K562 (cell line): Measurements from ENCODE around the gene TRUB2. TPM values are rescaled to one million over a fixed set of nuclear protein-coding genes. Genes with fewer than 3 reads are reported as not detected.

Source experiments
- ATAC-seq: fragments of 200-7000 bp; cut with Tn5 transposase; 3 replicates; pipeline ENCODE4 v1.9.1; 2020; ENCODE audit warnings: moderate library complexity
- BruUV-seq: library from RNA; stranded (reverse); fragments of 400-500 nt; replicated peaks from 2 replicates; lab custom pipeline; 2021; lab: Mats Ljungman, UMichigan
- CTCF ChIA-PET: fragments of 300-600 bp; formaldehyde crosslinking; extraction: SDS; loops from one replicate; lab custom pipeline; 2021; ENCODE audit warnings: low intra/inter-chr PET ratio; lab: Yijun Ruan, JAX
- POLR2A ChIA-PET: fragments of 300-600, 350-650 bp; sonication (Branson Sonifier 250); formaldehyde crosslinking; extraction: SDS; loops from one replicate; lab custom pipeline; 2021; ENCODE audit warnings: antibody characterized with exemption, inconsistent platforms; lab: Yijun Ruan, JAX
- DNase-seq, 4 experiments: peaks; one replicate each; pipeline versions ENCODE4 v3.0.0 to v3.0.0-alpha.2; 2011 to 2018; ENCODE audit warnings: low spot score in 3 of 4, mixed read lengths in 3 of 4; ENCODE audit errors: extremely low read depth in 1 of 4
- FAIRE-seq: peaks from 2 replicates; lab custom pipeline; 2011; peaks lifted over from hg19 to GRCh38; lab: Jason Lieb, UNC
- H2AFZ ChIP-seq: 2 replicates; pipeline ENCODE4 v1.6.0; 2011; ENCODE audit warnings: low read depth, low read length, control low read depth, inconsistent platforms
- H3K27ac ChIP-seq: fragments of 200-600 bp; 3 replicates; pipeline ENCODE4 v1.8.0; 2011; ENCODE audit warnings: low read depth, mild to moderate bottlenecking, control low read depth, inconsistent platforms, low read length, moderate library complexity, mixed read lengths; ENCODE audit errors: extremely low read depth
- H3K27me3 ChIP-seq, 2 experiments: fragments of 300-600 bp in 1 of 2; 2 replicates in 1 of 2; 3 replicates in 1 of 2; pipeline versions ENCODE4 v1.6.0 to v1.8.0; 2011; ENCODE audit warnings: inconsistent platforms in 2 of 2, low read length in 2 of 2, mild to moderate bottlenecking in 1 of 2, mixed read lengths in 1 of 2, moderate library complexity in 1 of 2; ENCODE audit not compliant: control insufficient read depth in 2 of 2, insufficient read depth in 2 of 2
- H3K36me3 ChIP-seq: fragments of 300-600 bp; 3 replicates; pipeline ENCODE4 v1.8.0; 2011; ENCODE audit warnings: mild to moderate bottlenecking, low read length, inconsistent platforms; ENCODE audit not compliant: control insufficient read depth, insufficient read depth
- H3K4me1 ChIP-seq, 2 experiments: fragments of 200-600 bp in 1 of 2; replicated peaks in 1 of 2; 2 replicates in 1 of 2; 3 replicates in 1 of 2; pipeline versions ENCODE4 v1.5.1 to v1.8.0; 2011; ENCODE audit warnings: inconsistent platforms in 2 of 2, low read length in 2 of 2, mild to moderate bottlenecking in 1 of 2, mixed read lengths in 1 of 2, moderate library complexity in 1 of 2; ENCODE audit not compliant: control insufficient read depth in 2 of 2, insufficient read depth in 2 of 2
- H3K4me2 ChIP-seq: 2 replicates; pipeline ENCODE4 v1.6.1; 2011; ENCODE audit warnings: low read length, control low read depth, inconsistent platforms, mixed read lengths; ENCODE audit not compliant: insufficient read depth
- H3K4me3 ChIP-seq: fragments of 200-600 bp; sonication (generic), shearing (Covaris generic); 2 replicates; pipeline ENCODE4 v1.5.1; 2016; ENCODE audit warnings: control low read depth, inconsistent platforms
- H3K79me2 ChIP-seq: fragments of 200-600 bp; 3 replicates; pipeline ENCODE4 v1.8.0; 2011; ENCODE audit warnings: low read length, inconsistent platforms; ENCODE audit not compliant: control insufficient read depth, insufficient read depth
- H3K9ac ChIP-seq, 2 experiments: 2 replicates each; pipeline versions ENCODE4 v1.6.0 to v1.6.1; 2011; ENCODE audit warnings: low read depth in 2 of 2, low read length in 2 of 2, control low read depth in 1 of 2, inconsistent platforms in 1 of 2, mild to moderate bottlenecking in 1 of 2, mixed read lengths in 1 of 2; ENCODE audit not compliant: insufficient read depth in 1 of 2
- H3K9me1 ChIP-seq: one replicate; pipeline ENCODE4 v1.6.0; 2011; ENCODE audit warnings: inconsistent platforms, mild to moderate bottlenecking, low read length, moderate library complexity; ENCODE audit not compliant: control insufficient read depth, insufficient read depth
- H3K9me3 ChIP-seq: replicated peaks from 2 replicates; pipeline ENCODE4 v1.5.1; 2011; ENCODE audit warnings: low read depth, low read length, inconsistent platforms; ENCODE audit not compliant: control insufficient read depth, insufficient read depth
- H4K20me1 ChIP-seq: replicated peaks from 2 replicates; pipeline ENCODE4 v1.6.1; 2011; ENCODE audit warnings: low read length, inconsistent platforms, mixed read lengths; ENCODE audit not compliant: control insufficient read depth, insufficient read depth
- CC2D1A ChIP-seq: fragments of 450-650 bp; IDR thresholded peaks from 2 replicates; pipeline ENCODE4 v1.6.1; 2017; ENCODE audit warnings: mild to moderate bottlenecking
- HMGN3 ChIP-seq: IDR thresholded peaks from 2 replicates; pipeline ENCODE4 v1.6.1; 2011; ENCODE audit warnings: borderline replicate concordance, low read depth, mild to moderate bottlenecking, mixed read lengths, low read length; ENCODE audit not compliant: insufficient read length; ENCODE audit errors: extremely low read depth
- MAZ ChIP-seq, 2 experiments: fragments of 450-650 bp in 1 of 2; sonication (generic) in 1 of 2; formaldehyde crosslinking; IDR thresholded peaks in 1 of 2; conservative IDR thresholded peaks in 1 of 2; 2 replicates each; pipeline versions ENCODE4 v1.4.0 to v1.5.0; 2020; ENCODE audit warnings: mild to moderate bottlenecking in 1 of 2, missing genetic modification reagents in 1 of 2
- MYC ChIP-seq, 2 experiments: fragments of 250-450 bp in 1 of 2; sonication (Bioruptor Pico) in 1 of 2; IDR thresholded peaks; 2 replicates each; pipeline versions ENCODE4 v1.5.1 to v1.6.1; 2012 to 2021; ENCODE audit warnings: low read depth in 2 of 2, borderline replicate concordance in 1 of 2, improper control_type of control experiment in 1 of 2, low read length in 1 of 2, mild to moderate bottlenecking in 1 of 2, moderate library complexity in 1 of 2
- NRF1 ChIP-seq, 2 experiments: fragments of 450-650 bp; IDR thresholded peaks in 1 of 2; conservative IDR thresholded peaks in 1 of 2; 2 replicates each; pipeline ENCODE4 v1.6.1; 2014; ENCODE audit warnings: mild to moderate bottlenecking in 2 of 2
- RAD21 ChIP-seq, 2 experiments: fragments of 250-450 bp in 1 of 2; fragments of 450-650 bp in 1 of 2; sonication (Bioruptor Pico) in 1 of 2; formaldehyde crosslinking in 1 of 2; IDR thresholded peaks in 1 of 2; conservative IDR thresholded peaks in 1 of 2; 2 replicates each; pipeline versions ENCODE4 v1.4.0 to v1.8.0; 2020 to 2022; ENCODE audit warnings: mild to moderate bottlenecking in 2 of 2, moderate library complexity in 1 of 2
- SOX6 ChIP-seq: fragments of 450-650 bp; IDR thresholded peaks from 2 replicates; pipeline ENCODE4 v1.6.1; 2014; ENCODE audit warnings: mild to moderate bottlenecking
- TFAP4 ChIP-seq: sonication (generic); formaldehyde crosslinking; IDR thresholded peaks from 2 replicates; pipeline ENCODE4 v1.8.0; 2022; ENCODE audit warnings: missing genetic modification reagents, mild to moderate bottlenecking, moderate library complexity, borderline replicate concordance
- UBTF ChIP-seq, 2 experiments: IDR thresholded peaks; 2 replicates each; pipeline ENCODE4 v1.6.1; 2012; ENCODE audit warnings: improper control_type of control experiment in 2 of 2, low read depth in 2 of 2, low read length in 2 of 2, borderline replicate concordance in 1 of 2
- USF2 ChIP-seq: sonication (generic); formaldehyde crosslinking; IDR thresholded peaks from 2 replicates; pipeline ENCODE4 v1.5.0; 2020; ENCODE audit warnings: missing genetic modification reagents
- YBX1 ChIP-seq: fragments of 450-650 bp; IDR thresholded peaks from 2 replicates; pipeline ENCODE4 v1.7.1; 2016; ENCODE audit warnings: mild to moderate bottlenecking
- ZNF24 ChIP-seq: fragments of 450-650 bp; IDR thresholded peaks from 2 replicates; pipeline ENCODE4 v1.6.1; 2016
- WGBS: fragments of 100-300 bp; shearing (Covaris generic); methylation state at CpG from one replicate; pipeline ENCODE4 v1.1.6; 2016; ENCODE audit warnings: low coverage, mixed read lengths; ENCODE audit not compliant: insufficient coverage; ENCODE audit errors: missing lambda C conversion rate; 5-methylcytosine and 5-hydroxymethylcytosine counted together
- in situ Hi-C: fragments of 300-500 bp; cut with MboI; formaldehyde crosslinking; loops from 4 replicates; pipeline ENCODE4 v1.15.0; 2018; ENCODE audit warnings: inconsistent platforms, mixed read lengths
- intact Hi-C: fragments of 100-400 bp; cut with micrococcal nuclease; formaldehyde crosslinking; loops from 2 replicates; pipeline ENCODE4 v1.14.2; 2022
- polyA plus RNA-seq, 8 experiments: library from polyadenylated mRNA; depleted of rRNA in 4 of 8; stranded (reverse) in 5 of 8; unstranded in 3 of 8; fragments of >200 nt; fragmentation: Nextera tagmentation in 2 of 8; fragmentation: Illumina TruSeq in 1 of 8; extraction: Ambion mirVana in 2 of 8; extraction: Trizol in 1 of 8; gene quantifications; 2 replicates each; pipeline versions ENCODE4 v1.2.1 to v1.2.3, GENCODE V29; 2011 to 2014; ENCODE audit warnings: inconsistent platforms in 1 of 8, missing spikeins in 1 of 8
- total RNA-seq, 7 experiments: library from RNA; depleted of rRNA in 6 of 7; stranded (reverse); fragments of >200 nt in 6 of 7; fragmentation: Illumina TruSeq in 2 of 7; extraction: Trizol in 2 of 7; gene quantifications; 2 replicates each; pipeline versions ENCODE4 v1.2.1 to v1.2.3, GENCODE V29; 2011 to 2021; ENCODE audit warnings: low replicate concordance in 1 of 7

TRUB2 gene
- total and polyA plus RNA-seq, 9 of the 15 experiments (the other 6 are each of a cell fraction or from before 2014, with no cell fraction given): 9.3 to 110 (median 63.0) TPM

- Histone ChIP-seq H3K4me3 (no peak overlapping the region), H3K9me1 (no peaks in the 10 kb centered on the region), H4K20me1 (no peaks in the 10 kb centered on the region), H3K9ac (peak overlapping the region in 1 of 2 experiments; percentile 46; a peak in 3 of 4 replicates), H3K27ac (no peak overlapping the region), H3K27me3 (no peaks in the 10 kb centered on the region), H3K36me3 (peaks cover 8% of the 10 kb centered on the region; the same call in 1 of the 3 replicates), H3K9me3 (no peaks in the 10 kb centered on the region), H3K79me2 (no peaks in the 10 kb centered on the region), H2AFZ (peak overlapping the region; percentile 84), H3K4me2 (peak overlapping the region; percentile 61), H3K4me1 (peaks cover 15 to 48% of the 10 kb centered on the region in 2 experiments; a peak in 4 of 5 replicates)
- CTCF ChIA-PET: interaction anchor here (0.7 to 4.6 kb wide), 5 partner anchors 48 to 248 kb away, joined by 3 to 37 read pairs (median 5); no protein-coding TSS in a partner anchor
- ATAC-seq: peak; percentile 91
- in situ Hi-C loops (loop anchor here (25.0 kb wide), 1 partner anchor 600 kb away; no protein-coding TSS in a partner anchor), intact Hi-C loops (loop anchor here (1.0 to 10.0 kb wide), 2 partner anchors 50 to 193 kb away; partner anchors contain the start of gene SPTAN1)
- DNase-seq: peak; percentile 79 to 86 (median 82)
- WGBS: 21% methylated on average over 19 of the region's 20 CpGs
- peak; percentile 87 for FAIRE-seq
- POLR2A ChIA-PET: interaction anchor here (0.5 to 2.8 kb wide), 7 partner anchors 8 to 85 kb away, joined by 3 to 11 read pairs (median 3); partner anchors contain the start of gene URM1
- BruUV-seq: no TSS peak
- TF ChIP-seq SOX6: 0 out of 2 replicates have a peak, but pooled peaks have one; percentile 8
- peak; percentile 67 to 74; a peak in 3 of 4 replicates for TF ChIP-seq MAZ (CRISPR knock-in tag; conservative IDR thresholded peaks at IDR 0.05 in 1 of 2, IDR thresholded peaks at IDR 0.05 in 1 of 2)
- TF ChIP-seq RAD21 (CRISPR knock-in tag; conservative IDR thresholded peaks at IDR 0.05 in 1 of 2, IDR thresholded peaks at IDR 0.05 in 1 of 2): peak; percentile 88 to 92
- TF ChIP-seq TFAP4: peak; percentile 86
- TF ChIP-seq NRF1 (conservative IDR thresholded peaks at IDR 0.05 in 1 of 2, IDR thresholded peaks at IDR 0.05 in 1 of 2): peak; percentile 10 to 44; a peak in 2 of 4 replicates
- TF ChIP-seq ZNF24: 0 out of 2 replicates have a peak, but pooled peaks have one; percentile 13
- peak; percentile 60; the same call in 1 of the 2 replicates for TF ChIP-seq MYC (IDR thresholded peaks at IDR 0.05; ENCODE audit: low read depth, low read length)
- no peak for TF ChIP-seq MYC (CRISPR knock-in tag; IDR thresholded peaks at IDR 0.05; ENCODE audit: borderline replicate concordance, low read depth)
- TF ChIP-seq USF2 (CRISPR knock-in tag): peak; percentile 28; the same call in 1 of the 2 replicates
- TF ChIP-seq YBX1: no peak
- peak; percentile 72; the same call in 1 of the 2 replicates for TF ChIP-seq CC2D1A
- no peak for TF ChIP-seq UBTF (IDR thresholded peaks at IDR 0.05; ENCODE audit: borderline replicate concordance in 1 of 2, low read depth in 2 of 2, low read length in 2 of 2)
- peak; percentile 43 for TF ChIP-seq HMGN3
Observed at GRCh38 chr9:128361986-128362646, 39.9 kb upstream of the TRUB2 start.
